ENCODE data around the gene ADARB2.

DNA sequence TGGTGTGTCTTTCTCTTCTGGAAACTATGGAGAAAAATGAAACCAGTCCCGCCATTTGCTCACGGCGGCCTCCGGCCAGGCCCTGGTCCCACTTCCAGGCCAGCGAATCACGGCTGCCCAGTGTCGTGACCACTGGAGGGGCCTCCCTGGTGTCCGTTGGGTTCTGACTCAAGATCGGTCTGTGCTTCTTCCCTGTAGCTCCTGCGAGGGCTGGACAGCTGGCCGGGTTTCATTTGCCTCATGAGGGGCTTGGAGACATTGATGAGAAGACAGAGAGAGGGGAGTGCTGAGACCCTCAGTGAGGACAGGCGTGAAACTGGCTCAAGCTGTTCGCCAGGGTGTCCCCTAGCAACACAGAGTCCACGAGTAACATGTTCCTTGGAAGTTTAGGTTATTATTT, 108.6 kb downstream of the ADARB2 start:
- no peak for TF ChIP-seq POLR2A (IDR thresholded peaks at IDR 0.05)
- TF ChIP-seq, protein P1, sequence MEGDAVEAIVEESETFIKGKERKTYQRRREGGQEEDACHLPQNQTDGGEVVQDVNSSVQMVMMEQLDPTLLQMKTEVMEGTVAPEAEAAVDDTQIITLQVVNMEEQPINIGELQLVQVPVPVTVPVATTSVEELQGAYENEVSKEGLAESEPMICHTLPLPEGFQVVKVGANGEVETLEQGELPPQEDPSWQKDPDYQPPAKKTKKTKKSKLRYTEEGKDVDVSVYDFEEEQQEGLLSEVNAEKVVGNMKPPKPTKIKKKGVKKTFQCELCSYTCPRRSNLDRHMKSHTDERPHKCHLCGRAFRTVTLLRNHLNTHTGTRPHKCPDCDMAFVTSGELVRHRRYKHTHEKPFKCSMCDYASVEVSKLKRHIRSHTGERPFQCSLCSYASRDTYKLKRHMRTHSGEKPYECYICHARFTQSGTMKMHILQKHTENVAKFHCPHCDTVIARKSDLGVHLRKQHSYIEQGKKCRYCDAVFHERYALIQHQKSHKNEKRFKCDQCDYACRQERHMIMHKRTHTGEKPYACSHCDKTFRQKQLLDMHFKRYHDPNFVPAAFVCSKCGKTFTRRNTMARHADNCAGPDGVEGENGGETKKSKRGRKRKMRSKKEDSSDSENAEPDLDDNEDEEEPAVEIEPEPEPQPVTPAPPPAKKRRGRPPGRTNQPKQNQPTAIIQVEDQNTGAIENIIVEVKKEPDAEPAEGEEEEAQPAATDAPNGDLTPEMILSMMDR (IDR thresholded peaks at IDR 0.05), result no peak

Data from Peyer's patch (tissue), 4 donors.